GM23338 (cell line): ENCODE data around the gene IFI27. TPM values are rescaled to one million over a fixed set of nuclear protein-coding genes. Genes with fewer than 3 reads are reported as not detected.

Experiments used
- ATAC-seq: fragments of 200-7000 bp; cut with Tn5 transposase; 3 replicates; pipeline ENCODE4 v1.9.1; 2020
- DNase-seq: peaks from one replicate; pipeline ENCODE4 v3.0.0-alpha.2; 2015; ENCODE audit warnings: low spot score
- H2AFZ ChIP-seq: fragments of 200-600 bp; sonication (generic); 2 replicates; pipeline ENCODE4 v1.8.0; 2016; ENCODE audit warnings: antibody characterized with exemption, mild to moderate bottlenecking, moderate library complexity
- H3F3A ChIP-seq: fragments of 200-600 bp; sonication (generic); replicated peaks from 2 replicates; pipeline ENCODE4 v1.8.0; 2017; ENCODE audit warnings: antibody characterized with exemption, mixed run types, low read depth
- H3K27ac ChIP-seq: fragments of 200-600 bp; sonication (generic); 2 replicates; pipeline ENCODE4 v1.6.1; 2016; ENCODE audit warnings: low read depth
- H3K27me3 ChIP-seq: fragments of 200-600 bp; sonication (generic); 2 replicates; pipeline ENCODE4 v1.8.0; 2016; ENCODE audit warnings: mild to moderate bottlenecking, mixed run types, moderate library complexity; ENCODE audit not compliant: insufficient read depth
- H3K36me3 ChIP-seq: fragments of 200-600 bp; sonication (generic); 2 replicates; pipeline ENCODE4 v1.8.0; 2016; ENCODE audit warnings: mild to moderate bottlenecking; ENCODE audit not compliant: insufficient read depth
- H3K4me1 ChIP-seq: fragments of 200-600 bp; sonication (generic); 2 replicates; pipeline ENCODE4 v1.8.0; 2016; ENCODE audit warnings: mild to moderate bottlenecking, moderate library complexity; ENCODE audit not compliant: insufficient read depth
- H3K4me2 ChIP-seq: fragments of 200-600 bp; sonication (generic); 2 replicates; pipeline ENCODE4 v1.7.1; 2017; ENCODE audit warnings: mixed run types
- H3K4me3 ChIP-seq: fragments of 200-600 bp; sonication (generic); 2 replicates; pipeline ENCODE4 v1.6.1; 2016; ENCODE audit warnings: mixed run types
- H3K79me2 ChIP-seq: fragments of 200-600 bp; sonication (generic); replicated peaks from 2 replicates; pipeline ENCODE4 v1.8.0; 2017; ENCODE audit warnings: mild to moderate bottlenecking; ENCODE audit not compliant: insufficient read depth
- H3K9me2 ChIP-seq: fragments of 200-600 bp; sonication (generic); 2 replicates; pipeline ENCODE4 v1.8.0; 2017; ENCODE audit not compliant: insufficient read depth
- H4K20me1 ChIP-seq: fragments of 200-600 bp; sonication (generic); replicated peaks from 2 replicates; pipeline ENCODE4 v1.8.0; 2017; ENCODE audit warnings: mild to moderate bottlenecking; ENCODE audit not compliant: insufficient read depth
- H3K27ac Mint-ChIP-seq: 2 replicates; pipeline ENCODE4 v1.8.0; 2020; ENCODE audit warnings: inconsistent platforms, mild to moderate bottlenecking, moderate library complexity, mixed read lengths
- H3K27me3 Mint-ChIP-seq: 3 replicates; pipeline ENCODE4 v1.8.0; 2022; ENCODE audit warnings: low read depth, mild to moderate bottlenecking, moderate library complexity, mixed read lengths, inconsistent platforms; ENCODE audit not compliant: insufficient read depth, poor library complexity
- H3K36me3 Mint-ChIP-seq: 3 replicates; pipeline ENCODE4 v1.8.0; 2021; ENCODE audit warnings: low read depth, mild to moderate bottlenecking, inconsistent platforms, moderate library complexity, mixed read lengths
- H3K4me1 Mint-ChIP-seq: 3 replicates; pipeline ENCODE4 v1.8.0; 2020; ENCODE audit warnings: mild to moderate bottlenecking, inconsistent platforms, mixed read lengths
- H3K4me3 Mint-ChIP-seq: 3 replicates; pipeline ENCODE4 v1.8.0; 2021; ENCODE audit warnings: moderate library complexity, mild to moderate bottlenecking, inconsistent platforms, mixed read lengths
- H3K9me3 Mint-ChIP-seq: 3 replicates; pipeline ENCODE4 v1.8.0; 2020; ENCODE audit warnings: moderate library complexity, mild to moderate bottlenecking, inconsistent platforms, mixed read lengths
- CREB1 ChIP-seq: fragments of 250-450 bp; sonication (Bioruptor Pico); IDR thresholded peaks from 2 replicates; pipeline ENCODE4 v1.5.0; 2020; ENCODE audit warnings: low read depth, mild to moderate bottlenecking, moderate library complexity
- EZH2 ChIP-seq: fragments of 200-600 bp; sonication (generic); IDR thresholded peaks from one replicate; pipeline ENCODE4 v1.8.0; 2017; ENCODE audit warnings: antibody characterized with exemption, mild to moderate bottlenecking, low read depth; ENCODE audit not compliant: unreplicated experiment
- EZH2phosphoT487 ChIP-seq: fragments of 200-600 bp; sonication (generic); IDR thresholded peaks from one replicate; pipeline ENCODE4 v1.8.1; 2018; ENCODE audit warnings: antibody characterized with exemption; ENCODE audit not compliant: unreplicated experiment
- NANOG ChIP-seq: IDR thresholded peaks from 2 replicates; pipeline ENCODE4 v1.6.1; 2016; ENCODE audit warnings: antibody characterized with exemption, borderline replicate concordance
- POLR2AphosphoS5 ChIP-seq: IDR thresholded peaks from 2 replicates; pipeline ENCODE4 v1.6.1; 2016; ENCODE audit warnings: antibody characterized with exemption, low read depth
- STAT1 ChIP-seq: IDR thresholded peaks from one replicate; pipeline ENCODE4 v1.6.1; 2016; ENCODE audit warnings: antibody characterized with exemption; ENCODE audit not compliant: unreplicated experiment
- ZNF114 ChIP-seq: fragments of 250-450 bp; sonication (Bioruptor Pico); IDR thresholded peaks from 2 replicates; pipeline ENCODE4 v1.5.0; 2020; ENCODE audit warnings: mild to moderate bottlenecking, moderate library complexity
- ZNF331 ChIP-seq: fragments of 250-450 bp; sonication (Bioruptor Pico); IDR thresholded peaks from 2 replicates; pipeline ENCODE4 v1.5.0; 2020; ENCODE audit warnings: low read depth, mild to moderate bottlenecking, moderate library complexity
- polyA plus RNA-seq: library from polyadenylated mRNA; unstranded; fragments of >200 nt; fragmentation: Nextera tagmentation; extraction: Ambion mirVana; gene quantifications from 2 replicates; pipeline ENCODE4 v1.2.1, GENCODE V29; 2016
- total RNA-seq: library from RNA; depleted of rRNA; stranded (reverse); fragments of >200 nt; shearing (Covaris generic); gene quantifications from 2 replicates; pipeline ENCODE4 v1.2.3, GENCODE V29; 2014
- TF ChIP-seq, protein P1 (sequence below): IDR thresholded peaks from 2 replicates; pipeline ENCODE4 v1.6.1; 2016; ENCODE audit warnings: antibody characterized with exemption
- TF ChIP-seq, protein P2 (sequence below), 2 experiments: fragments of 200-600 bp in 1 of 2; sonication (generic) in 1 of 2; conservative IDR thresholded peaks; 2 replicates each; pipeline versions ENCODE4 v1.5.1 to v1.6.1; 2016 to 2017; ENCODE audit warnings: antibody characterized with exemption in 2 of 2, low read depth in 2 of 2, mild to moderate bottlenecking in 2 of 2, moderate library complexity in 1 of 2
- TF ChIP-seq, protein P3 (sequence below): IDR thresholded peaks from one replicate; pipeline ENCODE4 v1.6.1; 2018; ENCODE audit warnings: antibody characterized with exemption; ENCODE audit not compliant: unreplicated experiment

The IFI27 gene
- total and polyA plus RNA-seq, 2 experiments from 2014 or later = 0.49 to 1.2 TPM

DNA sequence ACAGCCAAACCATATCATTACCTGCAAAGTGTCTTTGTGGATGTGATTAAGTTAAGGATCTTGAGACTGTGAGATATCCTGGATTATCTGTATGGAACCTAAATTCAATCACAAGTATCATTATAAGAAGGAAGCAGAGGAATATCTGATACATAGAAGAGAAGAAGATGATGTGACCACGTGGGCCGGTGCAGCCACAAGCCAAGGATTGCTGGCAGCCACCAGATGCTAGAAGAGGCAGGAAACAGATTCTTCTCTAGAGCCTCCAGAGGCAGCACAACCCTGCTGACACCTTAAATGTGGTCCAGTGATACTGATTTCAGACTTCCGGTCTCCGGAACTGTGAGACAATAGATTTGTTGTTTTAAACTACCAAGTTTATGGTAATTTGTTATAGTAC lies 24.9 kb downstream of the IFI27 start:
- no peaks in the 10 kb centered on the region for H3K36me3 ChIP-seq
- ATAC-seq = no peak

DNA sequence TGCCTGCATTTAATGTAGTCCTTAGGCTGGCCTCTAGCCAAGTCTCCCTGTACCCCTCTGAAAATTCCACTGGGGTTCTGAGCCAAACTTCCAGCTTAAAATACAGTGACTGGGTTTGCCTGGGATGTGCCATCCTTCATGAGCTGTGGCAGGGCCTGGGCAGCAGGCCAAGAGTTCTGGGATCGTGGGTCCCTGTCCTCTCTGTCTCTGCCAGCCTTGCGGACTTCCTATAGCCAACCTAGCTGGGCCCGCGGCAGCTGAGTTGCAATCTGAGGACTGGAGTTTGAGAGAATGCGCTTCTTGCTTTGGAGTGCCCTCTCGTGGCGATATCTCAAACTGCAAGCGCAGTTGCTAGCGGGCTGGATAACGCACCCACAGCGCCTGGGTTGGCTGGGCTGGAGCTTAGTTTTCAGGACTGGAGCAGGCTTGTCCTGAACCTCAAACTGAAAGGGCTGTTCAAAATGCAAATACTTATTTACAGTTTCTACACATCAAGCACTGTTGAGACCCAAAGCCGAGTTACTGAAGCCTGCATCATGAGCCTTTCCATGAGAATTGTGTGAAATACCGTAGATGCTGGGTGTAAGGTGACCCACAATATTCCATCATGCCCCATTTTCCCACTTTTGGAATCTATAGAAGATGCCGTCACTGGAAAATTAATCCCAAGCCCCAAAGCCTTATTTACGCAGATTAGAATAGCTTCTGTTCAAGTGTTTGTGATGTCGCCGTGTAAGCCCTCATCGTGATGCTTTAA lies 26.2 kb downstream of the IFI27 start:
- DNase-seq = peak; percentile 94
- Histone ChIP-seq H2AFZ (peak overlapping the region; percentile 80; the same call in 1 of the 2 replicates), H3K4me3 (no peak overlapping the region)

More for the DNA sequence above, 24.9 kb downstream of the IFI27 start:
- peaks cover 21% of the 10 kb centered on the region for H3K9me3 Mint-ChIP-seq
- no peak overlapping the region for H2AFZ ChIP-seq
- no peak overlapping the region for H3K4me3 Mint-ChIP-seq
- peaks cover 7% of the 10 kb centered on the region for H3K27me3 Mint-ChIP-seq
- H3K4me3 ChIP-seq = no peak overlapping the region
- H3K27ac ChIP-seq = no peak overlapping the region
- no peaks in the 10 kb centered on the region for H3K9me2 ChIP-seq
- no peaks in the 10 kb centered on the region for H4K20me1 ChIP-seq
- TF ChIP-seq ZNF331 (CRISPR knock-in tag) (no peak), EZH2 (no peak), EZH2phosphoT487 (no peak), NANOG (no peak), CREB1 (CRISPR knock-in tag) (no peak), ZNF114 (CRISPR knock-in tag) (no peak), STAT1 (no peak)
- TF ChIP-seq, protein P1, sequence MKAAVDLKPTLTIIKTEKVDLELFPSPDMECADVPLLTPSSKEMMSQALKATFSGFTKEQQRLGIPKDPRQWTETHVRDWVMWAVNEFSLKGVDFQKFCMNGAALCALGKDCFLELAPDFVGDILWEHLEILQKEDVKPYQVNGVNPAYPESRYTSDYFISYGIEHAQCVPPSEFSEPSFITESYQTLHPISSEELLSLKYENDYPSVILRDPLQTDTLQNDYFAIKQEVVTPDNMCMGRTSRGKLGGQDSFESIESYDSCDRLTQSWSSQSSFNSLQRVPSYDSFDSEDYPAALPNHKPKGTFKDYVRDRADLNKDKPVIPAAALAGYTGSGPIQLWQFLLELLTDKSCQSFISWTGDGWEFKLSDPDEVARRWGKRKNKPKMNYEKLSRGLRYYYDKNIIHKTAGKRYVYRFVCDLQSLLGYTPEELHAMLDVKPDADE = no peak
- H3K4me1 Mint-ChIP-seq = peaks cover 13% of the 10 kb centered on the region
- H3K27me3 ChIP-seq = no peaks in the 10 kb centered on the region
- H3F3A ChIP-seq = no peaks in the 10 kb centered on the region
- no peak for DNase-seq
- peaks cover 9% of the 10 kb centered on the region for H3K4me1 ChIP-seq
- no peaks in the 10 kb centered on the region for H3K79me2 ChIP-seq
- no peak overlapping the region for H3K4me2 ChIP-seq
- no peak overlapping the region for H3K27ac Mint-ChIP-seq
- peaks cover 10% of the 10 kb centered on the region; the same call in 2 of the 3 replicates for H3K36me3 Mint-ChIP-seq

More for the DNA sequence above, 26.2 kb downstream of the IFI27 start:
- H3K36me3 ChIP-seq = no peaks in the 10 kb centered on the region
- H3K27ac ChIP-seq = no peak overlapping the region
- H3F3A ChIP-seq = no peaks in the 10 kb centered on the region
- Mint-ChIP-seq H3K27me3 (peaks cover 10% of the 10 kb centered on the region), H3K4me1 (peaks cover 15% of the 10 kb centered on the region), H3K9me3 (peaks cover 21% of the 10 kb centered on the region), H3K27ac (no peak overlapping the region), H3K36me3 (peaks cover 10% of the 10 kb centered on the region; the same call in 2 of the 3 replicates), H3K4me3 (no peak overlapping the region)
- H3K79me2 ChIP-seq = no peaks in the 10 kb centered on the region
- no peaks in the 10 kb centered on the region for H3K27me3 ChIP-seq
- peaks cover 7% of the 10 kb centered on the region; the same call in 1 of the 2 replicates for H3K4me1 ChIP-seq
- TF ChIP-seq POLR2AphosphoS5 = no peak
- TF ChIP-seq, protein P2, sequence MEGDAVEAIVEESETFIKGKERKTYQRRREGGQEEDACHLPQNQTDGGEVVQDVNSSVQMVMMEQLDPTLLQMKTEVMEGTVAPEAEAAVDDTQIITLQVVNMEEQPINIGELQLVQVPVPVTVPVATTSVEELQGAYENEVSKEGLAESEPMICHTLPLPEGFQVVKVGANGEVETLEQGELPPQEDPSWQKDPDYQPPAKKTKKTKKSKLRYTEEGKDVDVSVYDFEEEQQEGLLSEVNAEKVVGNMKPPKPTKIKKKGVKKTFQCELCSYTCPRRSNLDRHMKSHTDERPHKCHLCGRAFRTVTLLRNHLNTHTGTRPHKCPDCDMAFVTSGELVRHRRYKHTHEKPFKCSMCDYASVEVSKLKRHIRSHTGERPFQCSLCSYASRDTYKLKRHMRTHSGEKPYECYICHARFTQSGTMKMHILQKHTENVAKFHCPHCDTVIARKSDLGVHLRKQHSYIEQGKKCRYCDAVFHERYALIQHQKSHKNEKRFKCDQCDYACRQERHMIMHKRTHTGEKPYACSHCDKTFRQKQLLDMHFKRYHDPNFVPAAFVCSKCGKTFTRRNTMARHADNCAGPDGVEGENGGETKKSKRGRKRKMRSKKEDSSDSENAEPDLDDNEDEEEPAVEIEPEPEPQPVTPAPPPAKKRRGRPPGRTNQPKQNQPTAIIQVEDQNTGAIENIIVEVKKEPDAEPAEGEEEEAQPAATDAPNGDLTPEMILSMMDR (conservative IDR thresholded peaks at IDR 0.05; ENCODE audit: low read depth in 2 of 2) = peak; percentile 93 to 95
- TF ChIP-seq, protein P3, sequence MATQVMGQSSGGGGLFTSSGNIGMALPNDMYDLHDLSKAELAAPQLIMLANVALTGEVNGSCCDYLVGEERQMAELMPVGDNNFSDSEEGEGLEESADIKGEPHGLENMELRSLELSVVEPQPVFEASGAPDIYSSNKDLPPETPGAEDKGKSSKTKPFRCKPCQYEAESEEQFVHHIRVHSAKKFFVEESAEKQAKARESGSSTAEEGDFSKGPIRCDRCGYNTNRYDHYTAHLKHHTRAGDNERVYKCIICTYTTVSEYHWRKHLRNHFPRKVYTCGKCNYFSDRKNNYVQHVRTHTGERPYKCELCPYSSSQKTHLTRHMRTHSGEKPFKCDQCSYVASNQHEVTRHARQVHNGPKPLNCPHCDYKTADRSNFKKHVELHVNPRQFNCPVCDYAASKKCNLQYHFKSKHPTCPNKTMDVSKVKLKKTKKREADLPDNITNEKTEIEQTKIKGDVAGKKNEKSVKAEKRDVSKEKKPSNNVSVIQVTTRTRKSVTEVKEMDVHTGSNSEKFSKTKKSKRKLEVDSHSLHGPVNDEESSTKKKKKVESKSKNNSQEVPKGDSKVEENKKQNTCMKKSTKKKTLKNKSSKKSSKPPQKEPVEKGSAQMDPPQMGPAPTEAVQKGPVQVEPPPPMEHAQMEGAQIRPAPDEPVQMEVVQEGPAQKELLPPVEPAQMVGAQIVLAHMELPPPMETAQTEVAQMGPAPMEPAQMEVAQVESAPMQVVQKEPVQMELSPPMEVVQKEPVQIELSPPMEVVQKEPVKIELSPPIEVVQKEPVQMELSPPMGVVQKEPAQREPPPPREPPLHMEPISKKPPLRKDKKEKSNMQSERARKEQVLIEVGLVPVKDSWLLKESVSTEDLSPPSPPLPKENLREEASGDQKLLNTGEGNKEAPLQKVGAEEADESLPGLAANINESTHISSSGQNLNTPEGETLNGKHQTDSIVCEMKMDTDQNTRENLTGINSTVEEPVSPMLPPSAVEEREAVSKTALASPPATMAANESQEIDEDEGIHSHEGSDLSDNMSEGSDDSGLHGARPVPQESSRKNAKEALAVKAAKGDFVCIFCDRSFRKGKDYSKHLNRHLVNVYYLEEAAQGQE = no peak
- TF ChIP-seq EZH2phosphoT487 = no peak
- ATAC-seq = peak; percentile 92
- no peaks in the 10 kb centered on the region for H4K20me1 ChIP-seq
- no peaks in the 10 kb centered on the region for H3K9me2 ChIP-seq
- H3K4me2 ChIP-seq = no peak overlapping the region
